ENCODE measurements around the gene EIF2A. TPM values are rescaled to one million over a fixed set of nuclear protein-coding genes. Genes with fewer than 3 reads are reported as not detected.
"Not testable (repeated sequence)": the region's sequence is repeated elsewhere in the genome, so short reads cannot be mapped to it uniquely, and the experiment has no call there.

EIF2A gene
- 100 to 1,000 TPM in 1 of 9 donors, 10 to 100 TPM in 8; 60.5 to 112 (median 75.5) TPM for total RNA-seq
- polyA plus RNA-seq = 10 to 100 TPM; 44.3 to 64.3 TPM
- long read RNA-seq, donor 1, transcript EIF2A-203 (14 exons, 2,198 nt) = major isoform, 101 of 124 reads
- long read RNA-seq, donor 1, partial matches to known transcripts = 17 of 124 reads
- long read RNA-seq, donor 1, other reads (novel, unspliced or antisense) = 3 of 124 reads
- long read RNA-seq, donor 2, transcript EIF2A-203 (14 exons, 2,198 nt) = major isoform, 361 of 490 reads
- long read RNA-seq, donor 2, partial matches to known transcripts = 96 of 490 reads
- long read RNA-seq, donor 2, other reads (novel, unspliced or antisense) = 31 of 490 reads
- long read RNA-seq, donor 3, transcript EIF2A-203 (14 exons, 2,198 nt) = major isoform, 65 of 85 reads
- long read RNA-seq, donor 3, partial matches to known transcripts = 12 of 85 reads
- long read RNA-seq, donor 3, other reads (novel, unspliced or antisense) = 7 of 85 reads

GRCh38 chr3:150546226-150547044, at the start of gene EIF2A, which contains the start of gene SERP1:
EIF2A (plus strand) TSS chr3:150546787; CDS start chr3:150546803, 16 bp downstream.
SERP1 (minus strand) TSS chr3:150546496; CDS start chr3:150546135, 361 bp downstream.
- TF ChIP-seq POLR2A (IDR thresholded peaks at IDR 0.05) = peak; percentile 48 to 95
- TF ChIP-seq CTCF (IDR thresholded peaks at IDR 0.05) = peak in 2 of 12 donors; percentile 1 to 5
- ATAC-seq = peak; percentile 97 to 98 (median 98)
- peak within 1 kb of the TSS; percentile 80 to 98 (median 86) for H3K4me3 ChIP-seq
- no peaks in the 10 kb centered on the region for H3K9me3 ChIP-seq
- H3K27me3 ChIP-seq = no peaks in the 10 kb centered on the region
- peak; percentile 98 to 100 (median 99) for DNase-seq
- H3K36me3 ChIP-seq = peaks cover 0 to 44% (median 28%) of the 10 kb centered on the region in 9 donors
- 0 to 1% (median 0%) methylated on average over 22 to 86 of the region's 86 CpGs for WGBS, 4 donors
- intact Hi-C loops (cut with DNase I) = loop anchor here in 8 of 10 donors (1.0 to 10.0 kb wide), 10 partner anchors 56 to 318 kb away; partner anchors contain the start of genes SELENOT (in 5 of the 8), SIAH2 (in 4 of the 8), ERICH6 (in 2 of the 8) and TSC22D2 (in 2 of the 8)
- H3K4me1 ChIP-seq = peaks cover 0 to 55% (median 28%) of the 10 kb centered on the region in 12 donors
- H3K27ac ChIP-seq = peak within 1 kb of the TSS; percentile 91 to 99 (median 98)

- ATAC-seq = no peak
- TF ChIP-seq POLR2A (IDR thresholded peaks at IDR 0.05) (no peak), CTCF (IDR thresholded peaks at IDR 0.05) (no peak)
- Histone ChIP-seq H3K9me3 (no peaks in the 10 kb centered on the region), H3K27me3 (no peaks in the 10 kb centered on the region), H3K4me3 (no peak overlapping the region), H3K36me3 (no peaks in the 10 kb centered on the region), H3K4me1 (peaks cover 0 to 5% (median 0%) of the 10 kb centered on the region in 12 donors), H3K27ac (no peak overlapping the region)
- intact Hi-C loops (cut with DNase I) = loop anchor here (2.0 to 10.0 kb wide), 9 partner anchors 86 to 563 kb away; partner anchors contain the start of gene TSC22D2 (in 1 of the 10)
- 71 to 86% (median 83%) methylated on average over 2 of the region's 2 CpGs for WGBS, 4 donors
- no peak for DNase-seq
Observed at GRCh38 chr3:150497956-150498355, 48.6 kb upstream of the EIF2A start.

- H3K36me3 ChIP-seq; H3K9me3 ChIP-seq; H3K4me3 ChIP-seq; intact Hi-C loops (cut with DNase I); ATAC-seq; H3K27me3 ChIP-seq; DNase-seq; H3K4me1 ChIP-seq; H3K27ac ChIP-seq: not testable (repeated sequence)
- WGBS, 4 donors = 96 to 100% (median 100%) methylated on average over 1 of the region's 1 CpG
Observed at GRCh38 chr3:150500960-150501359, 45.6 kb upstream of the EIF2A start.

GRCh38 chr3:150503402-150504099, 43.0 kb upstream of the EIF2A start:
- intact Hi-C loops (cut with DNase I) = no loop called here
- Histone ChIP-seq H3K27ac (no peak overlapping the region), H3K4me3 (no peak overlapping the region), H3K36me3 (no peaks in the 10 kb centered on the region), H3K9me3 (peaks cover 0 to 8% (median 0%) of the 10 kb centered on the region in 12 donors), H3K27me3 (no peaks in the 10 kb centered on the region), H3K4me1 (no peaks in the 10 kb centered on the region)
- no peak for ATAC-seq
- no peak for DNase-seq
- TF ChIP-seq POLR2A (IDR thresholded peaks at IDR 0.05) (no peak), CTCF (IDR thresholded peaks at IDR 0.05) (no peak)
- 88 to 91% (median 90%) methylated on average over 3 to 5 of the region's 5 CpGs for WGBS, 4 donors

Measured in heart left ventricle (tissue), 16 donors.